Kidney (tissue), 14 donors: ENCODE results near the gene LRP6. TPM values are rescaled to one million over a fixed set of nuclear protein-coding genes. Genes with fewer than 3 reads are reported as not detected.

Source experiments
- DNase-seq, 5 donors: peaks; one replicate each; pipeline ENCODE4 v3.0.0-alpha.2; 2013 to 2020
- FAIRE-seq: peaks from 2 replicates; lab custom pipeline; 2012; peaks lifted over from hg19 to GRCh38; lab: Jason Lieb, UNC
- H3K27ac ChIP-seq, 2 donors: one replicate each; pipeline ENCODE4 v1.7.0; 2013; ENCODE audit warnings: low read depth in 2 of 2, low read length in 2 of 2, inconsistent platforms in 1 of 2
- H3K27me3 ChIP-seq: one replicate; pipeline ENCODE4 v1.7.1; 2013; ENCODE audit warnings: low read length, inconsistent platforms; ENCODE audit not compliant: control insufficient read depth, insufficient read depth
- H3K36me3 ChIP-seq, 3 donors: one replicate each; pipeline versions ENCODE4 v1.7.0 to v1.7.1; 2013; ENCODE audit warnings: low read length in 3 of 3, control low read depth in 1 of 3, inconsistent platforms in 1 of 3; ENCODE audit not compliant: insufficient read depth in 3 of 3, control insufficient read depth in 2 of 3
- H3K4me1 ChIP-seq, 3 donors: one replicate each; pipeline versions ENCODE4 v1.7.0 to v1.7.1; 2013; ENCODE audit warnings: low read length in 3 of 3, inconsistent platforms in 1 of 3, low read depth in 1 of 3; ENCODE audit not compliant: control insufficient read depth in 2 of 3, insufficient read depth in 2 of 3
- H3K4me3 ChIP-seq, 3 donors: one replicate each; pipeline versions ENCODE4 v1.7.0 to v1.8.1; 2013; ENCODE audit warnings: low read length in 3 of 3, control low read depth in 1 of 3, inconsistent platforms in 1 of 3
- H3K9ac ChIP-seq, 3 donors: one replicate each; pipeline versions ENCODE4 v1.7.0 to v1.7.1; 2013; ENCODE audit warnings: low read length in 3 of 3, control low read depth in 1 of 3, inconsistent platforms in 1 of 3
- H3K9me3 ChIP-seq, 3 donors: one replicate each; pipeline versions ENCODE4 v1.7.0 to v1.7.1; 2013; ENCODE audit warnings: low read length in 3 of 3, control low read depth in 1 of 3, inconsistent platforms in 1 of 3; ENCODE audit not compliant: control insufficient read depth in 2 of 3, insufficient read depth in 1 of 3
- intact Hi-C: fragments of 100-400 bp; cut with DNase I; formaldehyde crosslinking; loops from one replicate; pipeline ENCODE4 v1.11.1; 2022
- polyA plus RNA-seq: library from polyadenylated mRNA; stranded (reverse); fragments of 350-450 nt; fragmentation: Illumina TruSeq; extraction: RNeasy Lipid Tissue Mini Kit (QIAGEN cat#74804); gene quantifications from one replicate; pipeline ENCODE4 v1.2.3, GENCODE V29; 2014; ENCODE audit warnings: low read depth, low replicate concordance; ENCODE audit not compliant: insufficient read depth
- total RNA-seq: library from RNA; stranded (reverse); fragmentation: NEBNext Ultra II Directional; extraction: Animal tissue kit (Norgen Biotek cat#: 25700); gene quantifications from one replicate; pipeline ENCODE4 v1.2.1, GENCODE V29; 2021
- TF ChIP-seq, protein P1 (sequence below): IDR thresholded peaks from 3 replicates; pipeline ENCODE4 v1.5.1; 2012; ENCODE audit warnings: mild to moderate bottlenecking, moderate library complexity, borderline replicate concordance; ENCODE audit not compliant: insufficient read depth; ENCODE audit errors: extremely low read depth
- donor health status: control.
- donor health status: control.
- donor health status: control.
- donor health status: control.
- donor health status: control.
- donor health status: DM: yes; HTN: yes; CAD: no.
- donor health status: Normal renal cell carcinoma (clear cell type).

The LRP6 gene
- total and polyA plus RNA-seq, 2 donors from 2014 or later, result 7.5 to 44.1 TPM

DNA sequence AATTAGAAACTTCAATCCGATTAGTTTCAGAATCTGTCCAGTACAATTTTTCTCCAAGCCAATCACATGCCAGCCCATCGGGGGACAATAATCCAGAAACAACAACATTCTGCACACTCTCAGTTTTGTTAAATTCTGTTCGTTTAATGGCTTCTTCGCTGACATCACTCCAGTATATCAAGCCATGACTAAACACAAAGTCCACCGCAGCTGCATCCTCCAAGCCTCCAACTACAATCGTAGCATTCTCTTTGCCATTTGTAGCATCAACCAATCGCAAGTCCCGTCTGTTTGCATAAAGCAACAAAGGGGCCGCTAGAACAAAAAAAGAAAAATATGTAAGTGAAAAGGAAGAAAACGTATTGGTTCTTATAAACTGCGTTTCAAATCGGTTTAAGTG is 22.5 kb downstream of the LRP6 start:
- Histone ChIP-seq H3K27ac (no peak overlapping the region), H3K9me3 (no peaks in the 10 kb centered on the region), H3K4me3 (no peak overlapping the region), H3K4me1 (peaks cover 0 to 6% (median 0%) of the 10 kb centered on the region in 3 donors), H3K36me3 (no peaks in the 10 kb centered on the region), H3K27me3 (no peaks in the 10 kb centered on the region), H3K9ac (no peak overlapping the region)
- intact Hi-C loops, result no loop called here
- TF ChIP-seq, protein P1, sequence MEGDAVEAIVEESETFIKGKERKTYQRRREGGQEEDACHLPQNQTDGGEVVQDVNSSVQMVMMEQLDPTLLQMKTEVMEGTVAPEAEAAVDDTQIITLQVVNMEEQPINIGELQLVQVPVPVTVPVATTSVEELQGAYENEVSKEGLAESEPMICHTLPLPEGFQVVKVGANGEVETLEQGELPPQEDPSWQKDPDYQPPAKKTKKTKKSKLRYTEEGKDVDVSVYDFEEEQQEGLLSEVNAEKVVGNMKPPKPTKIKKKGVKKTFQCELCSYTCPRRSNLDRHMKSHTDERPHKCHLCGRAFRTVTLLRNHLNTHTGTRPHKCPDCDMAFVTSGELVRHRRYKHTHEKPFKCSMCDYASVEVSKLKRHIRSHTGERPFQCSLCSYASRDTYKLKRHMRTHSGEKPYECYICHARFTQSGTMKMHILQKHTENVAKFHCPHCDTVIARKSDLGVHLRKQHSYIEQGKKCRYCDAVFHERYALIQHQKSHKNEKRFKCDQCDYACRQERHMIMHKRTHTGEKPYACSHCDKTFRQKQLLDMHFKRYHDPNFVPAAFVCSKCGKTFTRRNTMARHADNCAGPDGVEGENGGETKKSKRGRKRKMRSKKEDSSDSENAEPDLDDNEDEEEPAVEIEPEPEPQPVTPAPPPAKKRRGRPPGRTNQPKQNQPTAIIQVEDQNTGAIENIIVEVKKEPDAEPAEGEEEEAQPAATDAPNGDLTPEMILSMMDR, result no peak
- FAIRE-seq (no peak), DNase-seq (no peak)

DNA sequence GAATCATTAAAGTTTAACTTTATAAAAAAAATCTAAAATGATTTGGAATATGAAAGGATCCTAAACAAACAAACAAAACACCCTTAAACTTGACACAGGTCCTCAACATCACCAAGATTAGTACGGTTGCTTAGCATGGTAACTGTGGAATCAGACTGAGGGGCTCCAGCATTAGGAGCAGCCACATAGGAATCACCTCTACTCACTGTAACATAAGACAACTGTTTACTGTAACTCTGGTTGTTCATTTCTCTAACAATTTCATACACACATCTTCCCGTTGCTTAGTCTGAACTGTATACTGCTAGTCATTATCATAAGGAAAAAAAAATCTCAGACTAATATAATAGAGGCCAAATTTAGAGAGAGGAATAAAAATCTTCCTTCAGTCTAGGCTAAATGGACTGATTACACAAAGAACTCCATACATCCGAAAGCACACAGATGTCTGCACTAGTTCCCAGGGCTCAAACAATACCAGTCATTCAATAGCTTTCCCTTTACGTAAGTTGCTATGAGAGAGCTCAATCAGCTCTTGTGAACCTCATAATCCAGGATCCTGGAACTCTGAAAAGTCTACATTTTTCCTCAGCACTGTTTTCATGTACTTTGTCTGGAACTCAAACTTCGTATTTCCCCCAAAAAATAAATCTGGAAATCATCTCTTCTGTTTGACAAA is 26.0 kb downstream of the LRP6 start:
- no peaks in the 10 kb centered on the region for H3K27me3 ChIP-seq
- H3K4me1 ChIP-seq, result peaks cover 0 to 10% (median 0%) of the 10 kb centered on the region in 3 donors
- intact Hi-C loops, result no loop called here
- no peak overlapping the region for H3K4me3 ChIP-seq
- H3K36me3 ChIP-seq, result no peaks in the 10 kb centered on the region
- no peaks in the 10 kb centered on the region for H3K9me3 ChIP-seq
- DNase-seq, result peak in 1 of 5 donors; percentile 37
- TF ChIP-seq, protein P1, result no peak
- H3K9ac ChIP-seq, result no peak overlapping the region
- H3K27ac ChIP-seq, result no peak overlapping the region
- FAIRE-seq, result no peak

DNA sequence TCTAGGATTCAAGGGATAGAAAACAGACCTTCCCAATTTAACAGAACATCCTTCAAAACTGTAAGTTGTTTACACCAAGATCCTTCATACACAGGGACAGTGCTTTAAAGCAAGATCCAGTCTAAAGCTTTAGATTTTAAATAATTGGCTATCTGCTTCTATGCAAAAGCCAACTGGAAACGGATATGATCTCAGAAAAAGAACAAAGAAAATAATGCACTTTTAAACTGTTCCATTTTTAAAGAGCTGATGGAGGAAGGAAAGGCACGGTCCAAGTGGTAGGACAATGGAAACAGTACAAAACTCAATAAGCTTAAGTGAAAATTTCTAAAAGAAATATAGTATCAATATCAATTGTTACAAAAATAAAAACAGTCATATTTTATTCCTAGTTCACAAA is 27.7 kb downstream of the LRP6 start:
- intact Hi-C loops, result no loop called here
- DNase-seq (no peak), FAIRE-seq (no peak)
- H3K36me3 ChIP-seq, result no peaks in the 10 kb centered on the region
- peaks cover 0 to 10% (median 0%) of the 10 kb centered on the region in 3 donors for H3K4me1 ChIP-seq
- TF ChIP-seq, protein P1, result no peak
- no peak overlapping the region for H3K9ac ChIP-seq
- no peak overlapping the region for H3K4me3 ChIP-seq
- H3K27ac ChIP-seq, result no peak overlapping the region
- no peaks in the 10 kb centered on the region for H3K27me3 ChIP-seq
- no peaks in the 10 kb centered on the region for H3K9me3 ChIP-seq
